Right atrium auricular region (tissue), 2 donors: ENCODE measurements around the gene MAGEB17. TPM values are rescaled to one million over a fixed set of nuclear protein-coding genes. Genes with fewer than 3 reads are reported as not detected.
"Not testable (repeated sequence)": the region's sequence is repeated elsewhere in the genome, so short reads cannot be mapped to it uniquely, and the experiment has no call there.

Experiments used
- DNase-seq: peaks from one replicate; pipeline ENCODE4 v3.0.0-alpha.2; 2019; ENCODE audit warnings: low spot score
- H3K27ac ChIP-seq, 2 donors: fragments of 200-600 bp; sonication (generic); 1 replicate in 1 of 2; 2 replicates in 1 of 2; pipeline ENCODE4 v1.5.1; 2016 to 2019
- H3K27me3 ChIP-seq, 2 donors: fragments of 200-600 bp; sonication (generic); one replicate each; pipeline versions ENCODE4 v1.5.1 to v1.6.0; 2017 to 2019
- H3K36me3 ChIP-seq: fragments of 200-600 bp; sonication (generic); one replicate; pipeline ENCODE4 v1.5.1; 2016
- H3K4me1 ChIP-seq, 2 donors: fragments of 200-600 bp; sonication (generic); one replicate each; pipeline versions ENCODE4 v1.5.1 to v1.6.0; 2017 to 2019
- H3K4me3 ChIP-seq, 2 donors: fragments of 200-600 bp; sonication (generic); 1 replicate in 1 of 2; 2 replicates in 1 of 2; pipeline ENCODE4 v1.5.1; 2017 to 2019; ENCODE audit warnings: mild to moderate bottlenecking in 1 of 2, moderate library complexity in 1 of 2
- H3K9me3 ChIP-seq, 2 donors: fragments of 200-600 bp; sonication (generic); one replicate each; pipeline ENCODE4 v1.5.1; 2019
- CTCF ChIP-seq, 2 donors: fragments of 200-600 bp; sonication (generic); IDR thresholded peaks; one replicate each; pipeline ENCODE4 v1.5.1; 2019; ENCODE audit warnings: antibody characterized with exemption in 2 of 2
- total RNA-seq, 2 donors: library from RNA; depleted of rRNA; stranded (reverse); fragments of >200 nt; gene quantifications; one replicate each; pipeline ENCODE4 v1.1.0, GENCODE V29; 2016

Gene MAGEB17
- total RNA-seq, 2 donors from 2014 or later: 0.24 TPM; not detected in 1

- no peak overlapping the region for H3K4me3 ChIP-seq
- H3K27ac ChIP-seq: no peak overlapping the region
- TF ChIP-seq CTCF (IDR thresholded peaks at IDR 0.05): no peak
- H3K27me3 ChIP-seq: no peaks in the 10 kb centered on the region
- no peaks in the 10 kb centered on the region for H3K36me3 ChIP-seq
- DNase-seq: no peak
- H3K4me1 ChIP-seq: no peaks in the 10 kb centered on the region
- H3K9me3 ChIP-seq: no peaks in the 10 kb centered on the region
Measured at GRCh38 chrX:16145656-16146055, 21.6 kb upstream of the MAGEB17 start.

DNA sequence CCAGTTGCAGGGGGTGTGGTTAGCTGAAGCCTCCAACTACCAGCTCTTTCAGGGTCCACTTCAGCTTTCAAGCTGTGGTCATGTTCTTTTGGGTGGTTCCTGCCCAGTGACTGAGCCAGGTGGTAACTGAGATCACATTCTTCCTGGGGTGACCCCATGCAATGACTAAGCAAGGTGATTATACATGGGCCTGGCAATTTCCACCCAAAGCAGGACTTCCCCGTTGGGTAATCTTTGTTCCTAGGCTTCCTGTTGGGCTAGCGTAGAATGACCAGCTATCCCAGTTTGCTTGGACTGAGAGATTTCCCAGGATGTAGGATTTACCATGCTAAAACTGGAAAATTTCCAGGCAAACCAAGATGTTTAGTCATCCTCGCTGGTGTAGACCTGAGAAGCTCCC is 18.4 kb upstream of the MAGEB17 start:
- no peaks in the 10 kb centered on the region for H3K4me1 ChIP-seq
- DNase-seq: no peak

DNA sequence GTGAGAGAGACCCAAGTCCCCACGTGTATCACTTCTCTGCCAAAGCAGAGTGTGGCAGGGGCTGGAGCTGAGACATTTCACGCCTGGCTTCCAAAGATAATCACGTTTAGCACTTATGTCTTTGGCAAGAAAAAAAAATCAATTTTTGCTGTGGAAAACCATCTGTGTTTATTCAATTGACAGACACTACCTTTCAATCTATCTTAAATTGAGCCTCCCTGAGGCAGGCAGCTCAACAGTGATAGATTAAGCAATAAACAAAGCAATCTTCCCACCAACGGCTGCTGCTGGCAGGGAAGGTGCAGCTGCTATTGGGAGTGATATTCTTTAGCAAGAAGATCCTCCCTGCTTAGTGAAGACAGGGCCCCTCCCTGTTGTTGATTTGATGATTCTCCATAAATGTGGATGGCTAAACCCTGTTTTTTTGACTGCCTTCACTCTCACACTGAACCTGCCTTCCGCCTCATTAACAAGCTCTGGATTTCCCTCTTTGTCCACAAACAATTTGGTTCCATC is 11.6 kb upstream of the MAGEB17 start:
- H3K27me3 ChIP-seq: no peaks in the 10 kb centered on the region
- H3K4me1 ChIP-seq: no peaks in the 10 kb centered on the region
- no peaks in the 10 kb centered on the region for H3K9me3 ChIP-seq
- no peak for DNase-seq
- H3K4me3 ChIP-seq: no peak overlapping the region
- H3K36me3 ChIP-seq: no peaks in the 10 kb centered on the region
- no peak overlapping the region for H3K27ac ChIP-seq
- TF ChIP-seq CTCF (IDR thresholded peaks at IDR 0.05): no peak

More for the DNA sequence above, 18.4 kb upstream of the MAGEB17 start:
- no peak overlapping the region for H3K27ac ChIP-seq
- no peak overlapping the region for H3K4me3 ChIP-seq
- no peak for TF ChIP-seq CTCF (IDR thresholded peaks at IDR 0.05)
- H3K9me3 ChIP-seq: no peaks in the 10 kb centered on the region
- no peaks in the 10 kb centered on the region for H3K36me3 ChIP-seq
- no peaks in the 10 kb centered on the region for H3K27me3 ChIP-seq

DNA sequence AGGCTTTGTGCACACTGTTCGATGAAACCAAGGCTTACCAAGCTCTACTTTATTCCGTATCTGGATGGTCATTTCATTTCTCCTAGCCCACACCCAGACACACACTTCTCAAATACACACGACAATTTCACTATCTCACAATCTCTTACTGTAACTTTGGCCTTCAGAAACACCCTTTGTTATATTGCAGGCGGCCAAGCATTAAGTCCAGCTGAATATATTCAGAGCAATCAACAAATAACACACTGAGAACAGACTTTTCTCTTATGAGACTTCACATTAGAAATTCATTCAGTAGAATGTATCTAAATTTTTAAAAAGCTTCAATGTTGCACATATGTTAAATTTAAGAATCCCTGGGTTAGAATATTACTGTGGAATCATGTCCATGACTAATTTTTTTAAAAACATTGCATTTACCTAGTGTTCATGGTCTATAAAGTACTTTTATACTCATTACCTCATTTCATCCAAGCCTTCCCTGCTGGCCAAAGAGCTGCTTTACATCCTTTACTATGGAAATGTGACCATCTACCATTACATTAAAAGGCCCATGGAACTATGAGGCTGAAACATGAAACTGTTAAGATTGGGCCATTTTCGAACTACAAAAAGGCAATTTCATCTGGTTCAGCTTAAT is 10.5 kb upstream of the MAGEB17 start:
- no peak for DNase-seq
- Histone ChIP-seq H3K27me3 (no peaks in the 10 kb centered on the region), H3K27ac (no peak overlapping the region), H3K4me1 (no peaks in the 10 kb centered on the region), H3K9me3 (no peaks in the 10 kb centered on the region), H3K36me3 (no peaks in the 10 kb centered on the region), H3K4me3 (no peak overlapping the region)
- no peak for TF ChIP-seq CTCF (IDR thresholded peaks at IDR 0.05)

- Histone ChIP-seq H3K4me3 (no peak overlapping the region), H3K4me1 (no peaks in the 10 kb centered on the region), H3K27me3 (no peaks in the 10 kb centered on the region), H3K9me3 (no peaks in the 10 kb centered on the region), H3K27ac (no peak overlapping the region), H3K36me3 (no peaks in the 10 kb centered on the region)
- TF ChIP-seq CTCF (IDR thresholded peaks at IDR 0.05): no peak
- no peak for DNase-seq
Measured at GRCh38 chrX:16160729-16161128, 6.6 kb upstream of the MAGEB17 start.

DNA sequence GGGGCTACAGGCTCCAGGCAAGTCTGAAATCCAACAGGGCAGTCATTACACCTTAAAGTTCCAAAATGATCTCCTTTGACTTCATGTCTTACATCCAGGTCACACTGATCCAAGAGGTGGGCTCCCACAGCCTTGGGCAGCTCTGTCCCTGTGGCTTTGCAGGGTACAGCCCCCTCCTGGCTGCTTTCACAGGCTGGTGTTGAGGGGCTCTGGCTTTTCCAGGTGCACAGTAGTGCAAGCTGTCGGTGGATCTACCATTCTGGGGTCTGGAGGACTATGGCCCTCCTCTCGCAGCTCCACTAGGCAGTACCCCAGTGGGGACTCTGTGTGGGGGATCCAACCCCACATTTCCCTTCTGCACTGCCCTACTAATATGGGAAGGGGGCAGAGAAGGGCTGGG is 6.1 kb upstream of the MAGEB17 start:
- H3K36me3 ChIP-seq, H3K9me3 ChIP-seq, DNase-seq, H3K27ac ChIP-seq, H3K27me3 ChIP-seq, H3K4me1 ChIP-seq, H3K4me3 ChIP-seq: not testable (repeated sequence)
